Jurkat, Clone E6-1 (cell line): ENCODE data around the gene OXCT2.
"Not testable (repeated sequence)": the region's sequence is repeated elsewhere in the genome, so short reads cannot be mapped to it uniquely, and the experiment has no call there.

Experiments used
- DNase-seq: peaks from one replicate; pipeline ENCODE4 v3.0.0-alpha.2; 2011; ENCODE audit warnings: low read depth, low spot score
- H3K4me3 ChIP-seq: 2 replicates; pipeline ENCODE4 v1.5.1; 2011; ENCODE audit warnings: mild to moderate bottlenecking, low read length, control low read depth, moderate library complexity

The OXCT2 gene

DNA sequence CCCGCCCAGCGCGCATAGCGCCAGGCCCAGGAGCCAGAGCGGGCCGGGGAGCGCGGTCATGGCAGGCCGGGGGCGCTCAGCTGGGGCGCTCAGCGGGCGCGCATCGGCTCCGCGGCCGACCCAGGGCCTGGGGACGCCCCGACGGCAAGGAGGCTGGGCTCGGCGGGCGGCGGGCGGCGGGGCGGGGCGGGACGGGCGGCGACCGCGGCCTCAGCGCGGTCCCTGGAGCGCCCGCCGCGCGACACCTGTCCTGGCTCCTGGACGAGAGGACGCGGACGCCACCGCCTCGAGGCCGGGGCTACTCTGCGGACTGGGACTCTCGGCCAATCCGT lies 17.2 kb upstream of the OXCT2 start:
- H3K4me3 ChIP-seq, result no peak overlapping the region; the same call in 1 of the 2 replicates
- no peak for DNase-seq

DNA sequence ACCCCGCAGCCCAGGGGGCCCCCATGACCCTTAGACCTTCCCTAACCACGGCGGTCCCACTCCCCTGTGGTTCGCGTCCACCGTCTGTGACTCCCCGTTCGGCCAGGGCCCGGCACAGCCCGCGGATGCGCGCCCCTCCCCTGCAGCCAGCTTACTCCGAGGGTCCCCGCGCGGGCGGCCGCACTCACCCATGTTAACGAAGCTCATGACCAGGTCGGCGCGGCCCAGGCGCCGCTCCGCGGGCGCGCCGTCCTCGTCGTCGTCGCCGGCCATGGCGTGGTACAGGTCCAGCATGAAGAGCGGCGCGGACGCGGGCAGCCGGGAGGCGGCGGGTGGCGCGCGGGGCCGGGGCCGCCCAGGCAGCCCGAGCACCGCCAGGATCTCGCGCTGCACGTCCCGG lies 16.8 kb upstream of the OXCT2 start:
- DNase-seq, H3K4me3 ChIP-seq: not testable (repeated sequence)

DNA sequence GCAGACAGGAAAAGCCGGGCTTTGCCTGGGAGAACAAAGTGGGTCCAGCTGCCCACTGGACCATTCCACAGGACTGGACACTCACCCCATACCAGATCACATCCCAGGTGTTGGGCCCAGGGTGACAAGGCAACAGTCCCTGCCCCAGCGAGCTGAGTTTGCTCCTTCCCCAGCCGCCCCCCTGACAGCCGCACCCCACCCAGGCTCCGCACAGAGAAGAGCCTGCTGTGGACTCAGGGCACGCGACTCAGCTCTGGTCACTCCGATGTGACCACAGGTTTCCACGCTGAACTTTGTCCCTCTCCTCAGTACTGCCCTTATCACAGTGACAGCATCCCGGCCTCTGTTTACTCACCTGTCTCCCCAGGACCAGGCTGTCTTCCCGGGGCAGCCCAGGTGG lies 16.3 kb upstream of the OXCT2 start:
- no peak for DNase-seq
- H3K4me3 ChIP-seq, result no peak overlapping the region

DNA sequence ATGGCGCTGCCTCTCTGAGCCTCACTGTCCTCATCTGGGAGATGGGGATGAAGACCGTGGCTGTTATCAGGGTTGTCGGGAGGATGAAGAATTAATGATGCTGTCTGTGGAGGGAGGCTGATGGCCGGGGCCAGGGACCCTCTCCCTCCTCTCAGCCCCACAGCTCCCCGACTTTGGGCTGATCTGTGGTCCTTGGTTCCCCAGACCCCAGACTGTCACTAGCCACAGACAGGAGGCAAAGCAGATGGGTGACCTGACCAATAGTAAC lies 15.9 kb upstream of the OXCT2 start:
- H3K4me3 ChIP-seq, DNase-seq: not testable (repeated sequence)

DNA sequence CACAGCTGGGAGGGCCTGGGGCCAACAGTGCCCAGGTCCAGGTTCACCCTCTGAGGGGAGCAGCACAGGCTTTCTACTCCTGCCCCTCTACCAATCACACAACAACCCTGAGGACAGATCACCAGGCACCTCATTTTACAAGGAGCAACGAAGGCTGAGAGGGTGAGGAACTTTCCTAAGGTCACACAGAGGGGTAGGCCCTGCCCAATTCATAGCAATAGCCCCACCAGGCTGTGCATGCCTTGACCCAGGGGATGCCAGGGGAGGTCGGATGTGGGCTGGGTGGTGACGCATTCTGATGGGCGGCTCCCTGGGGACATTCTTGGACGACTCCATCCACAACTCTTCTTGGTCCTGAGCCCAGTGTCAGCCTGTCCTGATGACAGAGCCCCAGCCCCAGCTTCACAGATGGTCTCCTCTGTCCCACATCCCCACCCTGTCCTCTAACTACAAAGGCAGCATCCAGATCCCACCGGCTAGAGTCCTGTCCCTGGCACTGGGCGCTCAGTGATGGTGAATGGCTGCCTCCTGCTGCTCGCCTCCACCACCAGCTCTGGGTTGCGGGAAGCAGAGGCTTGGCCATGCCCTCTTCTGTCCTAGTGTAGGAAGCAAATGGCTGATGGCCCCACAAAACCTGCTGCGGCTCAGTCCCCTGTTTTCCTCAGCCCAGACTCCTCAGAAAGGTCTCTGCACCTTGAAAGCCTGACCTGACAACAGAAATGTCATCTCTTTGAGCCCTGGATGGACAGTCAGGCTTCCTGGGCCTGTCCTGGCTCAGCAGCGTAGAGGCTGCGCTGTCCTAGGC lies 15.4 kb upstream of the OXCT2 start:
- H3K4me3 ChIP-seq, DNase-seq: not testable (repeated sequence)

DNA sequence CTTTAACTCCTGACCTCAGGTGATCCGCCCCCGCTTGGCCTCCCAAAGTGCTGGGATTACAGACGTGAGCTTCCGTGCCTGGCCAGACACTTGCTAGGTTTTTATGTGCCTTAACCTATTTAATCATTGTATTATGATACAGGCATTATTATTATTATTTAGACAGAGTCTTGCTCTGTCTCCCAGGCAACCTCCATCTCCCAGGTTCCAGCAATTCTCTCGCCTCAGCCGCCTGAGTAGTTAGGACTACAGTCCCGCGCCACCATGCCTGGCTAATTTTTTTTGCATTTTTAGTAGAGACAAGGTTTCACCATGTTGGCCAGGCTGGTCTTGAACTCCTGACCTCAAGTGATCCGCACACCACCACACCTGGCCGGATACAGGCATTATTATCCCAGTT lies 11.5 kb upstream of the OXCT2 start:
- H3K4me3 ChIP-seq, DNase-seq: not testable (repeated sequence)

DNA sequence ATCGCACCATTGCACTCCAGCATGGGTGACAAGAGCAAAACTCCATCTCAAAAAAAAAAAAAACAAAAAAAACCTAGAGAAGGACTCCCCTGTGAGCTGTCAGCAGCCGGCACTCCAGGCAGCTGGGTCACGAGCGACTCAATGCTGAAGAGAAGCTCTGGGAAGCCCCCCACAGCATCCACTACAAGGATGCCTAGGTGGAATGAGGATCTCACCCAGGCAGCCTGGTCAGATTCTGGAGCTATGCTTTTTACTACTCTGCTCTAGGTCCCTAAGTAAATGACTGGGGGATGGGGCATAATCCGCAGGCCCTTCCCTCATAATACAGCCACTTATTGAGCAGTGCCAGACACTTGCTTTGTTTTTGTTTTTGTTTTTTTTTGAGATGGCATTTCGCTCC lies 11.0 kb upstream of the OXCT2 start:
- no peak for DNase-seq

DNA sequence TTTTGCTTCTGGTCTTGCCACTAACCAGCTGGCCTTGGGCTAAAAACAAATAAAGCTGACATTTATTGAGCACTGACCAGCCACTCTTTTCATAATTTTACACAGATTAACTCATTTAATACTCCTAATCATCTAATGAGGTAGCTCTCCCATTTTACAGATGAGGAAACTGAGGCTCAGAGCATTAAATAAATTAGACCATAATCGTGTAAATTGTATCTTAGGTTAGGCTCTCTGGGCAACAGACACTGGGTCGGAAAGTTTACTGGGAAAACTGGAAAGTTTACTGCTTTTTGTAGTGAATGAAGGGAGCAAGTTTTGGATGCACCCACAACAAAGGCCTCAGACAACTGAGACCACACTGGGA lies 10.2 kb upstream of the OXCT2 start:
- no peak for DNase-seq
- H3K4me3 ChIP-seq, result no peak overlapping the region

More for the DNA sequence above, 11.0 kb upstream of the OXCT2 start:
- H3K4me3 ChIP-seq, result no peak overlapping the region

DNA sequence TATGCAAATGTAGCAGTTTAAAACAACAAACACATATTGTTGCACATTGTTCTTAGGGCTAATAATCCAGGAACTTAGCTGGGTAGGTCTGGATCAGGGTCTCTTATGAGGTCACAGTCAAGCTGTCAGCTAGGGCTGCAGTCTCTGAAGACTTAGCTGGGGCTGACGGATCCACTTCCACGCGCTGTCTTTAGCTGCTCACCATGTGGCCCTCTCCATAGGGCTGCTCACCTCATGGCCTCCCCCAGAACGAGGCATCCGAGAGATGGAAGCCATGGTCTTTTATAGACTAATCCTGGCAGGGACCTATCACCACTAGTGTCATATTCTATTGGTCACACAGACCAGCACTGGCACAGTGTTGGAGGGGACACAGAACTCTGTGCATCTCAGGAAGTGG lies 8.7 kb upstream of the OXCT2 start:
- no peak overlapping the region for H3K4me3 ChIP-seq
- DNase-seq, result no peak

DNA sequence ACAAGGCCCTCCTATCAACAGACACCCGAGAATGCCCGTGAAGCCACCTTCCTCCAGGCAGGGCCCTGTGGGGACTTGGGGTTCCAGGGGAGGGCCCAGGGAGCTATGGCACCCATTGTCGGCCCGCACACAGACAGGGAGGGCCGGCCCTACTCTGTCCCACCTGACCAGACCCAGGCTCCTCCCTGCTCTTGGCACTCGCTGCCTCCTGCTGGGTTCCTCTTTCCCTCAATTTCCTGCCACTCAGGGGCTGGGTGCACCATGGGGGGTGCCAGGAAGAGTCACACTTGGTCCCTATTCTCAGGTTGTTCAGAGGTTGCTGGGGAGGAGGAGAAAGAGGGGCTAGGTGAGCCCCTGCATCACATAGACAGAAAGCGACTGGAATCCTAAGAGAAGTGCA lies 8.0 kb upstream of the OXCT2 start:
- no peak for DNase-seq
- no peak overlapping the region for H3K4me3 ChIP-seq

DNA sequence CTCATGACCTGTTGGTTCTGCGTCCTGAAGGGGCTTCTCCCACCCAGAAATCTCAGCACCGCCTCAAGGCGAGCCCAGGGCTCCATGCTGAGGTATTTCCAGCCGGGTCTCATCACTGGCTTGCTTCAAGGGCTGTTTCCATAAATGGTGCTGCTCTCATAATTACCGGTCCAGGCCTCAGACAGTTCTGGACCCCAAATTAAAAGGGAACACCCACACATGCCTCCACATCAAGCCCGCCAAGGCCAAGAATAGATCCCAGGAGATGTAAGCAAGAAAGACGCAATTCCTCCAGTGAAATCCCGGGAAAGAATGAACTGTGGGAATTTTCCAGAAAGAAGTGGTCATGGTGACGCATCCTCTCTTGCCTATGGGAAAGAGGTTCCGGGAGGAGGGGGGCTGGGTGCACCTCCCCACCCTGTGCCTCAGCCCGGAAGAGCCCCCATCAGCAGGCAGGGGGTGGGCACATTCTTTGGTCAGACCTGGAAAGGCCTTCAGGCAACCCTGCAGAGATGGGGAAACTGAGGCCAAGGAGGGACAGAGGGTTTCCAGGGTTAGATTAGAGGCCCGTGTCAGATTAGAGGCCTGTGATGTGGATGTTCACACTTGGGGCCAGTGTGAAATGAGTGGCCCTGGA lies 7.4 kb upstream of the OXCT2 start:
- not testable (repeated sequence) for DNase-seq, H3K4me3 ChIP-seq

DNA sequence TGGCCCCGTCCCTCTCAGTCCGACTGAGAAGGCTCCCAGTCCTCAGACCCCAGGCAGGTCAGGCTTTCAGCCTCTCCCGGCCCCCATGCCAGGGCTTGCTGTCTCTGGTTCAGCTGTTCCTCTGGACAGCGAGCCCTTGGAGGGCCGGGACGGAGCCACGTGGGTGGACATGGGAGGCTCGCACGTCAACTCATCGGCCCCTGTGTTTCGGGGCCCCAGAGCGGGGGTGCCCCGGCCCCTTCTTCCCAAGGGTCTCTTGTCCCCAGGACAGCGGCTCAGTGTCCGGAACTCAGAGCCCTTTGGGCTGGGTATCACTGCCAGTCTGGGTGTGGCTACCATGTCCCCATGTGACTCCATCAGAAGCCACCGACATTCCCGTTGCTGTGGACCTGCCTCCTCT lies 6.7 kb upstream of the OXCT2 start:
- DNase-seq, H3K4me3 ChIP-seq: not testable (repeated sequence)

DNA sequence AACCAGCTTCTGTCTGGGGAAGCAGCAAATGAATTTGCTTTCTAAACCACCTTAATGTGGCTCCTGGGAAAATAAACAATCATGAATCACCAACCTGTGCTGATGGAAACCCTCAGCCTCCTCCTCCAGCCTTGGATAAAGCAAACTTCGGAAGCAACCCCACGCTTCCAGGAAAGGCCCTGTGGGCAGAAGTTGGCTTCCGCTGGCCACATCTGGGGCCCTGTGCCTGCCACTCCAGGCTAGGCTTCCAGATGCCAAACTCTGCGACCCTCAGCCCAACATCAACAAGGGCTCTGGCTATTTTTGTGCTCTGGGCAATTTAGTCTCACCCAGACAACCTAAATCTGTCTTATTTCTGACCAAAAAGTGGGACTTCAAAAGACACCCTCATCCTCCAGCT lies 6.2 kb upstream of the OXCT2 start:
- no peak overlapping the region for H3K4me3 ChIP-seq
- no peak for DNase-seq

DNA sequence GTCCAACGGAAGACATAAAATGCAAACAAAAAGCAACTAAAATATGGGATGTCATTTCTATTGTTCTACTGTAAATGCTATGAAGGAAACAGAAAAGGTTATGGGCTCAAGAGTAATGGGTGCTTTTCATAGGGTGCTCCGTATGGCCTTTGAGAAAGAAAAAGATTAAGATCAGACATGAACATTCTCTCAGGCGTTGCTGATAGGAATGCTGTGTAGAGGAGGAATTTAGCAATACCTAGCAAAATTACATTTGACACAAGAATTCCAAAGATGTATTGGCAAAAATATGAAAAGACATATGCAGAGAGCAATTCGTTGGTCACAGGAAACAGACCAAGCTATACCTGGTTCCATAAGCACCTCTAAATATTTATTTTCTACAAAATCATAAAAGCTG lies 5.7 kb upstream of the OXCT2 start:
- DNase-seq, result no peak
- no peak overlapping the region for H3K4me3 ChIP-seq

DNA sequence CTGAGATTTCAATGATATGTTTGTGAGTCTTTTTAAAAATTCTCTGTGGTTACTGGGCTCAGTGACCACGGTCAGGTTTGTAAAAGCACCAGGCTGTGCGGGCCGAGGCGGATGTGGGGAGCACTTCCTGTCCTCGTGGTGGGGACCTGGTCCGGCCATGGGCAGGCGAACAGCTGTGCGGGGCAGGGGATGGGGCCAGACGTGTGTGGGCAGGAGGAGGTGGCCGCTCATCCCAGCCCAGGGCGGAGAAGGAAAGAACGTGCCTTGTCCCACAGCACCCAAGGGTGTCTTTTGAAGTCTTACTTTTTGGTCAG lies 5.2 kb upstream of the OXCT2 start:
- no peak overlapping the region for H3K4me3 ChIP-seq
- DNase-seq, result no peak

DNA sequence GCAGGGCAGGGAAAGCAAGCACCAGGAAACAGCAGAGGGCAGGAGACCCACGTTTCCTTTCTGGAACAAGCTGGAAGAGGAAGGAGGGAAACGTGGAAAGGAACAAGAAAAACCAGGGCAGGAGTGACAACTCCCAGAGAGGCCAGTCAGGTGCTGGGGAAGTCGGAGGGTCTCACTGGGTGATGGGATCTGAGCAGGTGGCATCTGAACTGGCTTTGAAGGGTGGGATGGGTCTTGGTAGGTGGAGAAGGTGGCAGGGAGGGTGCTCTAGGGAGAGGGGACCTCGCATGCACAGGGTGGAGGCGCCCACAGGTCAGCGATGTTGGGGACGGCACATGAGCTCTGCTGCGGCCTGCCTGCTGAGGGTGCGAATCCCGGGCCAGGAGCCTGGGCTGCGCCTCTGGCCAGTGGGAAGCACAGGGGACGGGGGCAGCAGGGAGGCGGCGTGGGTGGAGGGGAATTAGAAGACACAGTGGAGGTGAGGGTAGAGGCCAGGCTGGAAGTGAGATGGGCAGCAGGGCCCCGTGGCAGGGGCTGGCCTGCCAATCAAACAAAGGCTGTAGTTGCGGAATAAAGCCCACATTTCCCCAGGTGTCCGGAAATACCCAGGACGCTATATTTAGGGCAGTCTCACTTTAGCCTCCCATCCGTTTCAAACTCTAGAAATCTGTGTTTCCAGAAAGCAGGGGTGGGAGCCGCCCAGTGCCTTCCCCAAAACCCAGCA lies 4.7 kb upstream of the OXCT2 start:
- DNase-seq, H3K4me3 ChIP-seq: not testable (repeated sequence)

DNA sequence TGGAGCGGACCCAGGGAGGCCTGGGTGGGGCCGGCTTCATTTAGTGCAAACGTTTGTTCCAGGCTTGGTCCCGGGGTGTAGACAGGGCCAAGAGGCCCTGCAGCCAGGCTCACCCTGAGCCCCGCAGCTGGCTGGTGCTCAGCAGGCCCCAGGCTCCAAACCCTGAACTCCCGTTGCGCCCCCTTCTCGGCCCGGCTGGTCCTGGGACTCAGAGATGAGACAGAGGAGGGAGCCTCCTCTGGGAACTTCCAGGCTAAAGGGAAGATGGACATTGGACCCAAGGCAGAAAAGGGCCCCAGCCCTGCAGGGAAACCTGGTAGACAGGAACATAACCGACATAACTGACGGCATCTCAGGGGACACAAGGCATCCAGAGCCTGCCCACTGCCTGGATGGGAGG lies 4.0 kb upstream of the OXCT2 start:
- not testable (repeated sequence) for DNase-seq, H3K4me3 ChIP-seq

DNA sequence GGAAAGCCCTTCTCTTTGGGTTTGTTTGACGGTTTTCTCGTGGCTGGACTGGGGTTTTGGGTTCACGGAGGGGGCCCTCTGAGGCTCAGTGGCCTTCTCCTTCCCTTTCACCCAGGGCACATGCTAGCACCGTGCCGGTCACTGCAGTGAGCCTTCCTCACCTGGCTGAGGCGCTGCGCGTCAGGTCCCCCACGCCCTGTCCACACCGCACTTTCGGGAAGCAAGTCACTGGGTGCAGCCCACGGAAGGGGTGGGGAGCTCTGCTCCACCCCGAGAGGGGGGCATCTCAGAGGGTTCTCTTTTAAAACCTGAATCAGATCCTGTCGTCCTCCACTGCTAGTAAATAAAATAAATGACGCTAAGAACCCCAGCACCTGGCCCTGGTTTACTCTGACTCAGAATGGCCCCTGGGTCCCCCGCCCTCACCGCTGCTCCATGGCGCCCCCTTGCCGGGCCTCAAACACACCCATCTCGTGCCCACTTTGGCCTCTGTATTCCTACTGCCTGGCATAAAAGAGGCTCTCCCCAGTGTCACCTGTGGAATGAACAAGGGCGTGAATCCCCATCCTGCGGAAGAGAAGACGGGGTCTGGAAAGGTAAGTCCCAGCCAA lies 2.3 kb upstream of the OXCT2 start:
- DNase-seq, H3K4me3 ChIP-seq: not testable (repeated sequence)

DNA sequence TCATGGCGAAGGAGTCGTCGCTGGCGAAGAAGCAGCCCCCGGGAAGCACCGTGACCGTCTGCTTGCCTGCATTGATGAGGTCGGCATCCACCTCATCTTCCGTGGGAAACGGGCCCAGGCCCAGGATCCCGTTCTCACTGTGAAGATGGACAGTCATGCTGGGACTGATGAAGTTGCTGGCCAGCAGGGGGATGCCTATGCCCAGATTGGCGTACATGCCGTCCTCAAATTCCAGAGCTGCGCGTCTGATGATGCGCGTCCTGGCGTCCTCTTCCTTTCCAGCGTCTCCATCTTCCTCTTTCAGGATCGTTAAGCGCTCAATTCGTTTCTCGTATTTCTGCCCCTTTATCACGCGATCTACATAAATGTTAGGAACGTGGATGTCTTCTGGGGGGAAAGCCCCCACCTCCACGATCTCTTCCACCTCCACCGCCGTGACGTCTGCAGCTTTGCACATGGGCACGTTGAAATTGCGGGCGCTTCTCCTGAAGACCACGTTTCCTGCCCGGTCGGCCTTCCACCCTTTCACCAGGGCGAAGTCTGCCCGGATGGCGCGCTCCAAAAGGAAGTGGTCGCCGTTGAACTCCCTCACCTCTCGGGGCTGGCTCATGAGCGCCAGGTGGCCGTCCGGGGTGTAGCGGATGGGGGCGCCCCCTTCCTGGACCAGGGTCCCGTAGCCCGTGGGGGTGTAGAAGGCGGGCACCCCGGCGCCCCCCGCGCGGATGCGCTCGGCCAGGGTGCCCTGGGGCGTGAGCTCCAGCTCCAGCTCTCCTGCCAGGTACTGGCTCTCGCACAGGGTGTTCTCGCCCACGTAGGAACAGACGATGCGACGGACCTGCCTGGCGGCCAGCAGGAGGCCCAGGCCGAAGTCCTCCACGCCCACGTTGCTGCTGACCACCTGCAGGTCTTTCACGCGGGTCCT lies 787 bp downstream of the OXCT2 start:
- not testable (repeated sequence) for H3K4me3 ChIP-seq, DNase-seq
